Keratinocyte (primary cell): Measurements from ENCODE around the gene TNNT2.

Source experiments
- EZH2 ChIP-seq: IDR thresholded peaks from one replicate; pipeline ENCODE4 v1.6.1; 2012; ENCODE audit warnings: inconsistent platforms, mild to moderate bottlenecking, low read length, moderate library complexity
- TF ChIP-seq, protein P1 (sequence below), 3 experiments: IDR thresholded peaks in 1 of 3; conservative IDR thresholded peaks in 1 of 3; optimal IDR thresholded peaks in 1 of 3; 2 replicates in 2 of 3; 3 replicates in 1 of 3; pipeline versions ENCODE3 to v1.5.1; 2011; ENCODE audit warnings: low read length in 3 of 3, mild to moderate bottlenecking in 3 of 3, moderate library complexity in 2 of 3, control low read depth in 1 of 3, inconsistent platforms in 1 of 3; ENCODE audit not compliant: insufficient read depth in 2 of 3; ENCODE audit errors: extremely low read depth in 1 of 3

DNA sequence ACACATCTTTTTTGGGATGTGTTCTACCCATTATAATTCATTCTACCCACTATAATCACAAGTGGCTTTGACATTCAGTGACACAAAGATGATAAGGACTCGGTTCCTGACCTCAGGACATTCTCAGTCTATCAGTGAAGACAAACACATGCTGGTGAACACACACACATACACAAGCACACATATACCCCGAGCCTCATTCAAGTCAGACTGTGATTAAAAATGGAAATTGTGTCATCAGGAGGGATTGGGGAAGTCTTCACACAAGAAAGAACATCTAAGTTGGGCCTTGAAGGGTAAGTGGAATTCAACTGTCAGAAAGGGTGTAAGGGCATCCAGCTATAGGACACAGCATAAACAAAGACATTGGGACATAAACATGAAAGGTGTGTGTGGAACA is 24.2 kb upstream of the TNNT2 start:
- TF ChIP-seq, protein P1, sequence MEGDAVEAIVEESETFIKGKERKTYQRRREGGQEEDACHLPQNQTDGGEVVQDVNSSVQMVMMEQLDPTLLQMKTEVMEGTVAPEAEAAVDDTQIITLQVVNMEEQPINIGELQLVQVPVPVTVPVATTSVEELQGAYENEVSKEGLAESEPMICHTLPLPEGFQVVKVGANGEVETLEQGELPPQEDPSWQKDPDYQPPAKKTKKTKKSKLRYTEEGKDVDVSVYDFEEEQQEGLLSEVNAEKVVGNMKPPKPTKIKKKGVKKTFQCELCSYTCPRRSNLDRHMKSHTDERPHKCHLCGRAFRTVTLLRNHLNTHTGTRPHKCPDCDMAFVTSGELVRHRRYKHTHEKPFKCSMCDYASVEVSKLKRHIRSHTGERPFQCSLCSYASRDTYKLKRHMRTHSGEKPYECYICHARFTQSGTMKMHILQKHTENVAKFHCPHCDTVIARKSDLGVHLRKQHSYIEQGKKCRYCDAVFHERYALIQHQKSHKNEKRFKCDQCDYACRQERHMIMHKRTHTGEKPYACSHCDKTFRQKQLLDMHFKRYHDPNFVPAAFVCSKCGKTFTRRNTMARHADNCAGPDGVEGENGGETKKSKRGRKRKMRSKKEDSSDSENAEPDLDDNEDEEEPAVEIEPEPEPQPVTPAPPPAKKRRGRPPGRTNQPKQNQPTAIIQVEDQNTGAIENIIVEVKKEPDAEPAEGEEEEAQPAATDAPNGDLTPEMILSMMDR (optimal IDR thresholded peaks at IDR 0.05 in 1 of 3, IDR thresholded peaks at IDR 0.05 in 1 of 3, conservative IDR thresholded peaks at IDR 0.05 in 1 of 3; ENCODE audit: extremely low read depth in 1 of 3, insufficient read depth in 2 of 3, low read length in 3 of 3), result no peak
- TF ChIP-seq EZH2, result no peak
